Measurements from ENCODE around the gene MTMR12. TPM values are rescaled to one million over a fixed set of nuclear protein-coding genes. Genes with fewer than 3 reads are reported as not detected.

Gene MTMR12
- total RNA-seq, 1 experiment from 2014 or later, result 42.7 TPM

GRCh38 chr5:32343058-32343672, 30.4 kb upstream of the MTMR12 start (continued):
- TF ChIP-seq AFF4 (CRISPR knock-in tag; IDR thresholded peaks at IDR 0.05; ENCODE audit: borderline replicate concordance) (no peak), RORB (CRISPR knock-in tag; IDR thresholded peaks at IDR 0.05) (no peak)

GRCh38 chr5:32342656-32343055, 29.9 kb upstream of the MTMR12 start:
- no peak overlapping the region for H3K4me3 Mint-ChIP-seq
- ChIA-PET CTCF (no interaction called here), POLR2A (no interaction called here)
- H3K27ac Mint-ChIP-seq, result no peak overlapping the region
- DNase-seq (ENCODE audit: low spot score) (no peak), ATAC-seq (no peak)
- peaks cover 81% of the 10 kb centered on the region for H3K36me3 Mint-ChIP-seq
- H3K9me3 Mint-ChIP-seq, result peaks cover 75% of the 10 kb centered on the region
- TF ChIP-seq NFYB (CRISPR knock-in tag; conservative IDR thresholded peaks at IDR 0.05; ENCODE audit: low read depth), result no peak
- TF ChIP-seq ZNF396 (CRISPR knock-in tag; IDR thresholded peaks at IDR 0.05; ENCODE audit: borderline replicate concordance), result no peak
- no peak for TF ChIP-seq CTCF (IDR thresholded peaks at IDR 0.05)
- TF ChIP-seq HMGA2 (CRISPR knock-in tag; IDR thresholded peaks at IDR 0.05), result no peak
- no peak for TF ChIP-seq SP1 (CRISPR knock-in tag; conservative IDR thresholded peaks at IDR 0.05)
- no peak for TF ChIP-seq CREM (CRISPR knock-in tag; IDR thresholded peaks at IDR 0.05)
- no peak for TF ChIP-seq JAZF1 (CRISPR knock-in tag; IDR thresholded peaks at IDR 0.05)
- TF ChIP-seq ZSCAN18 (CRISPR knock-in tag; IDR thresholded peaks at IDR 0.05), result no peak
- no peak for TF ChIP-seq JUN (CRISPR knock-in tag; IDR thresholded peaks at IDR 0.05)
- TF ChIP-seq ZNF317 (CRISPR knock-in tag; IDR thresholded peaks at IDR 0.05; ENCODE audit: borderline replicate concordance, low read depth), result no peak
- no peak for TF ChIP-seq ZNF416 (CRISPR knock-in tag; IDR thresholded peaks at IDR 0.05)
- TF ChIP-seq ZMAT4 (CRISPR knock-in tag; IDR thresholded peaks at IDR 0.05), result no peak
- no peak for TF ChIP-seq ZNF671 (CRISPR knock-in tag; IDR thresholded peaks at IDR 0.05)
- no peak for TF ChIP-seq TCF7 (CRISPR knock-in tag; IDR thresholded peaks at IDR 0.05; ENCODE audit: low read depth)
- no peak for TF ChIP-seq TP53 (CRISPR knock-in tag; IDR thresholded peaks at IDR 0.05)
- TF ChIP-seq ZBTB21 (CRISPR knock-in tag; IDR thresholded peaks at IDR 0.05; ENCODE audit: borderline replicate concordance), result no peak
- no peak for TF ChIP-seq ZNF138 (CRISPR knock-in tag; conservative IDR thresholded peaks at IDR 0.05)
- no peak for TF ChIP-seq AFF4 (CRISPR knock-in tag; IDR thresholded peaks at IDR 0.05; ENCODE audit: borderline replicate concordance)
- TF ChIP-seq NR1H2 (CRISPR knock-in tag; IDR thresholded peaks at IDR 0.05), result no peak
- no peak for TF ChIP-seq E2F5 (CRISPR knock-in tag; IDR thresholded peaks at IDR 0.05)
- no peaks in the 10 kb centered on the region for H3K4me1 Mint-ChIP-seq
- H3K27me3 Mint-ChIP-seq (ENCODE audit: low read depth), result peaks cover 8% of the 10 kb centered on the region

Data from WTC11 (cell line).